Right lobe of liver (tissue), 4 donors: ENCODE measurements around the gene SCAF8.

ENCODE experiments used
- CTCF ChIP-seq, 4 donors: fragments of 200-600 bp in 3 of 4; fragments of 450-650 bp in 1 of 4; IDR thresholded peaks; one replicate each; pipeline versions ENCODE4 v1.5.1 to v1.8.0; 2016 to 2022; ENCODE audit warnings: antibody characterized with exemption in 4 of 4, mild to moderate bottlenecking in 2 of 4
- POLR2A ChIP-seq: fragments of 450-650 bp; IDR thresholded peaks from one replicate; pipeline ENCODE4 v1.6.1; 2017; ENCODE audit warnings: antibody characterized with exemption, mild to moderate bottlenecking
- donor health status: DM: no; HTN: no; CAD: no.
- donor health status: DM: no; HTN: no; CAD: no.
- donor health status: DM: no; HTN: yes; CAD: no.

GRCh38 chr6:154782193-154782592 lies 49.0 kb downstream of the SCAF8 start:
- TF ChIP-seq CTCF (IDR thresholded peaks at IDR 0.05) (no peak), POLR2A (no peak)
